SHP77 (cell line): Measurements from ENCODE around the gene NACC2.
A peak's percentile ranks its signal among the peaks of the same experiment; 100 is the strongest.
"Not testable (repeated sequence)": the region's sequence is repeated elsewhere in the genome, so short reads cannot be mapped to it uniquely, and the experiment has no call there.

Experiments used
- DNase-seq, 2 experiments: peaks; one replicate each; lab custom pipeline; 2025; lab: John Stamatoyannopoulos, UW

Gene NACC2

GRCh38 chr9:136081113-136081825 lies 13.8 kb downstream of the NACC2 start:
- DNase-seq = peak; percentile 13 to 28

- DNase-seq = no peak
These were observed 14.4 kb downstream of the NACC2 start for GRCh38 chr9:136080716-136081112.

- DNase-seq = no peak
These were observed 15.2 kb downstream of the NACC2 start for GRCh38 chr9:136079916-136080246.

GRCh38 chr9:136079211-136079915 lies 15.7 kb downstream of the NACC2 start:
- DNase-seq = no peak

GRCh38 chr9:136078498-136079011 lies 16.5 kb downstream of the NACC2 start:
- no peak for DNase-seq

GRCh38 chr9:136078024-136078423 lies 17.1 kb downstream of the NACC2 start:
- DNase-seq = no peak

GRCh38 chr9:136077491-136077890 lies 17.6 kb downstream of the NACC2 start:
- DNase-seq = no peak

- DNase-seq = no peak
These were observed 19.0 kb downstream of the NACC2 start for GRCh38 chr9:136075881-136076678.

GRCh38 chr9:136075134-136075841 lies 19.8 kb downstream of the NACC2 start:
- no peak for DNase-seq

GRCh38 chr9:136074706-136075105 lies 20.4 kb downstream of the NACC2 start:
- DNase-seq = no peak

GRCh38 chr9:136062657-136063439 lies 32.2 kb downstream of the NACC2 start:
- no peak for DNase-seq

GRCh38 chr9:136061916-136062315 lies 33.2 kb downstream of the NACC2 start:
- DNase-seq = not testable (repeated sequence)

GRCh38 chr9:136061405-136061804 lies 33.7 kb downstream of the NACC2 start:
- no peak for DNase-seq

- DNase-seq = no peak
These were observed 34.3 kb downstream of the NACC2 start for GRCh38 chr9:136060671-136061371.

- no peak for DNase-seq
These were observed 35.0 kb downstream of the NACC2 start for GRCh38 chr9:136059851-136060670.

GRCh38 chr9:136059321-136059791 lies 35.7 kb downstream of the NACC2 start:
- no peak for DNase-seq

- no peak for DNase-seq
These were observed 36.2 kb downstream of the NACC2 start for GRCh38 chr9:136058801-136059302.

GRCh38 chr9:136058084-136058483 lies 37.0 kb downstream of the NACC2 start:
- no peak for DNase-seq
